Measurements from ENCODE around the gene ACER3. TPM values are rescaled to one million over a fixed set of nuclear protein-coding genes. Genes with fewer than 3 reads are reported as not detected.
"Not testable (repeated sequence)": the region's sequence is repeated elsewhere in the genome, so short reads cannot be mapped to it uniquely, and the experiment has no call there.

Gene ACER3
- total RNA-seq, 4 donors from 2014 or later = 9.3 to 25.7 (median 14.2) TPM

DNA sequence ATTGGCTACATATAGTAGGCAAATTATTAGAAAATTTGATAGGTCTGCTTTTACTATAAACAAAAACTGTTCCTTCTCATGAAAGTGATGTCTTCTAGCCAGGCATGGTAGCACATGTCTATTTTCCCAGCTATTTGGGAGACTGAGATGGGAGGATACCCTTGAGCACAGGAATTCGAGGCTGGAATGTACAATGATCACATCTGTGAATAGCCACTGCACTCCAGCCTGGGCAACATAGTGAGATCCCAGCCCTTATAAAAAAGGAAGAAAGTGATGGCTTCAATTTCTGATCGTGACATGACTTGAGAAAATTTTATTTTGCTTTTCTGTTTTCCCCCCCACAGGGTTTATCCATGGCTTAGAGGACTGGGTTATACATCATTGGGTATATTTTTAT is 154.0 kb downstream of the ACER3 start:
- Histone ChIP-seq H3K27me3 (no peaks in the 10 kb centered on the region), H3K4me3 (no peak overlapping the region), H3K36me3 (peaks cover 0 to 32% of the 10 kb centered on the region in 2 donors), H3K9me3 (no peaks in the 10 kb centered on the region), H3K27ac (no peak overlapping the region), H3K4me1 (no peaks in the 10 kb centered on the region)
- ATAC-seq = no peak
- TF ChIP-seq EP300 (IDR thresholded peaks at IDR 0.05) (no peak), POLR2A (IDR thresholded peaks at IDR 0.05) (no peak), POLR2AphosphoS5 (IDR thresholded peaks at IDR 0.05) (no peak), CTCF (IDR thresholded peaks at IDR 0.05) (no peak)
- WGBS, 2 donors (ENCODE audit: low coverage in 1 of 2) = 91 to 100% methylated on average over 2 of the region's 2 CpGs

DNA sequence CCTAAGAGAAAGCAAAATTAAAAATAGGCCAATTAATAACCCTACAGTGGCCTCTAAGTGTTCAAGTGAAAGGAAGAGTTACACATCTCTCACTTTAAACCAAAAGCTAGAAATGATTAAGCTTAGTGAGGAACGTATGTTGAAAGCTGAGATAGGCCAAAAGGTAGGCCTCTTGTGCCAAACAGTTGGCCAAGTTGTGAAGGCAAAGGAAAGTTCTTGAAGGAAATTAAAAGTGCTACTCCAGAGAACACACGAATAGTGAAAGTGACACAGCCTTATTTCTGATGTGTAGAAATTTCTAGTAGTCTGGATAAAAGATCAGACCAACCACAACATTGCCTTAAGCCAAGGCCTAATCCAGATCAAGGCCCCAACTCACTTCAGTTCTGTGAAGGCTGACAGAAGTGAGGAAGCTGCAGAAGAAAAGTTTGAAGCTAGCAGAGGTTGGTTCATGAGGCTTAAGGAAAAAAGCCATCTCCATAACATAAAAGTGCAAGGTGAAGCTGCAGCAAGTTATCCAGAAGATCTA is 157.7 kb downstream of the ACER3 start:
- 86% methylated on average over 1 to 2 of the region's 2 CpGs for WGBS, 2 donors (ENCODE audit: low coverage in 1 of 2)
- H3K27ac ChIP-seq, H3K4me1 ChIP-seq: not testable (repeated sequence)

DNA sequence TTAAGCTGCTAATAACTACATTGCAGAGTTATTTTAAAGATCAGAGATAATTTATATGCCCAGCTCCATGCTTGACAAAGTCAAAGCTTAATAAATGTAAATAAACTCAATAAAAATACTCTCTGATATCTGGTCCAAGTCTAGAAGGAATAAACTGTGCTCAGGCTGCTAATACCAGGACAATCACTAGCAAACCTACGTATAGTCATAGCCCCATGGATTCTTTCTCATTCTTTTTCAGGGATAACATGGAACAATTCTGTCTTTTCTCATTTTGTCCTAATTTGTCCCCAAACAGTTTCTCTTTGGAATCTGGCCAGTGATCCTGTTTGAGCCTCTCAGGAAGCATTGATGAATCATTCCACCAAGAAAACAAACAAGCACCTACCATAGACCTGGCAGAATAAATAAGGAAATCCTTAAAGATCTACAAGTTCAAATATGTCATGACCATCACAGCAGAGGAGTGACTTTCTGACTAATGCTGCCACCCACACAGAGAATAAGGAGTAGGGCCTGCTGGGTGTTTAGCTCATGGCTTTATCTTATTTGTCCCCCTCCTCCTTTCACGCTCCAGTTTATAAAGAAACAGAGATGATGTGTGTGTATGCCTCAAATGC is 159.4 kb downstream of the ACER3 start:
- Histone ChIP-seq H3K36me3 (peaks cover 0 to 40% of the 10 kb centered on the region in 2 donors), H3K4me3 (no peak overlapping the region), H3K9me3 (no peaks in the 10 kb centered on the region), H3K27ac (no peak overlapping the region), H3K4me1 (no peaks in the 10 kb centered on the region), H3K27me3 (no peaks in the 10 kb centered on the region)
- no peak for TF ChIP-seq POLR2A (IDR thresholded peaks at IDR 0.05)
- TF ChIP-seq CTCF (IDR thresholded peaks at IDR 0.05) = no peak
- ATAC-seq = no peak
- WGBS, 2 donors (ENCODE audit: low coverage in 1 of 2) = 86 to 87% methylated on average over 2 of the region's 2 CpGs

More for the DNA sequence above, 157.7 kb downstream of the ACER3 start:
- peaks cover 0 to 40% of the 10 kb centered on the region in 2 donors for H3K36me3 ChIP-seq
- H3K27me3 ChIP-seq, H3K4me3 ChIP-seq, ATAC-seq, H3K9me3 ChIP-seq: not testable (repeated sequence)

DNA sequence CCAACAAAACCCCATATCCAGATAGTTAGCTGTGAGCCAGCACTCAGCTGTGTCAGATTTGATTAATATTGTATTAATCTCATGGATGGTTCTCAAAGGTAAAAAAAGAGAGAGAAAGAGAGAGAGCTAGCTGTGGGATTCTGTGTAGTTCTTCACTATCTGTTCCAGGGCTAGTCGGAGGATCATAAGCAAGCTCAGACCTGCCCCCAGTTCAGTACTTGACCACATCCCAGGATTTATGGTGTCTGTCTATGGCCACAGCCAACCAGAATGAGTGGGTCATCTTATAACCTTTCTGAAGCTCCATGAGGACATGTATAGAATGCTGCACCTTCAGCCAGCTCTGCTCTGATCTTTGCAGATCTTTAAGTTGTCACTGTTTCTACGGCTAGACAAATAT is 160.0 kb downstream of the ACER3 start:
- Histone ChIP-seq H3K36me3 (peaks cover 0 to 40% of the 10 kb centered on the region in 2 donors), H3K4me3 (no peak overlapping the region), H3K27me3 (no peaks in the 10 kb centered on the region), H3K27ac (no peak overlapping the region), H3K4me1 (no peaks in the 10 kb centered on the region), H3K9me3 (no peaks in the 10 kb centered on the region)
- ATAC-seq = no peak
- WGBS, 2 donors (ENCODE audit: low coverage in 1 of 2) = 100% methylated on average over 2 of the region's 2 CpGs
- TF ChIP-seq EP300 (IDR thresholded peaks at IDR 0.05) = no peak
- no peak for TF ChIP-seq CTCF (IDR thresholded peaks at IDR 0.05)
- TF ChIP-seq POLR2AphosphoS5 (IDR thresholded peaks at IDR 0.05) = no peak
- TF ChIP-seq POLR2A (IDR thresholded peaks at IDR 0.05) = no peak

- ATAC-seq = no peak
- H3K27ac ChIP-seq = no peak overlapping the region
- peaks cover 2% of the 10 kb centered on the region for H3K27me3 ChIP-seq
- no peaks in the 10 kb centered on the region for H3K9me3 ChIP-seq
- H3K36me3 ChIP-seq = peaks cover 0 to 17% of the 10 kb centered on the region in 2 donors
- TF ChIP-seq POLR2A (IDR thresholded peaks at IDR 0.05) = no peak
- TF ChIP-seq CTCF (IDR thresholded peaks at IDR 0.05) = no peak
- no peak for TF ChIP-seq POLR2AphosphoS5 (IDR thresholded peaks at IDR 0.05)
- no peak for TF ChIP-seq EP300 (IDR thresholded peaks at IDR 0.05)
- no peaks in the 10 kb centered on the region for H3K4me1 ChIP-seq
- H3K4me3 ChIP-seq = no peak overlapping the region
Observed at GRCh38 chr11:77024745-77025144, 164.0 kb downstream of the ACER3 start.

Data from gastroesophageal sphincter (tissue), 4 donors.